CD4-positive, alpha-beta T cell treated with Interleukin-15 for 1 hour (primary cell): ENCODE data around the gene SORCS3.

Experiments
- DNase-seq: peaks from one replicate; pipeline ENCODE4 v3.0.0-alpha.2; 2020

Gene SORCS3

DNA sequence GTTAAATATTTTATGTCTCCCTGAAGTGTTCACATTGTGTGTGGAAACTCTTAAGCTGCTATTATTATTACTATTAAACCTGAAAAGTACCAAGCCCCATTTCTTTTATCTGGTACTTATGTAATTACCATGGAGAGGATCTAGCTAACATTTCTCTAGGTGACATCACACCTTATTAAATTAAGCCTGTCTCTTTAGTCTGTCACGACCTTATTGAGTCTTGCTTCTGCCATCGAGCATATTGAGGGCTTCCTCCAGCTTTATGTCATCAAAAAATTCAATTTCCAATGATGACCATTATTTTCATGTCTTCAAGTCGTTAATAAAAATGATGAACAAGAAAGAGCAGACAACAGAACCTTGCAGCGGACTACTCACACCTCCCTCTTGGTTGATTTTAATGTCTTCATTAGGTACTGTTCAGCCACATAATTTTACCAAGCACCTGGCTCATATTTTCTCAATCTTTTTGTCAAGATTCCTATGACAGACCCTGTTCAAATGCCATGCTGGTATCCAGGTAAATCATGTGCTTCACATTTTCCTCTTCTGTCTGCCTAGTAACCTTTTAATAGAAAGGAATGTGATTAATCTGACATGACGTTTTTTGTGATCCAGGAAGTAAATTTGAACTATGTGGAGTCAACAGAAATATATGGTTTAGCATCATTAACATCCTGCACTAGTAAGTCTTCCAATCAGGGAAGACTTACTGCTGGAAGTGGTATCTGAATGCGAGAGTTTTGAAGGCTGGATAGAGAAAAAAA is 556.7 kb downstream of the SORCS3 start:
- DNase-seq = no peak

DNA sequence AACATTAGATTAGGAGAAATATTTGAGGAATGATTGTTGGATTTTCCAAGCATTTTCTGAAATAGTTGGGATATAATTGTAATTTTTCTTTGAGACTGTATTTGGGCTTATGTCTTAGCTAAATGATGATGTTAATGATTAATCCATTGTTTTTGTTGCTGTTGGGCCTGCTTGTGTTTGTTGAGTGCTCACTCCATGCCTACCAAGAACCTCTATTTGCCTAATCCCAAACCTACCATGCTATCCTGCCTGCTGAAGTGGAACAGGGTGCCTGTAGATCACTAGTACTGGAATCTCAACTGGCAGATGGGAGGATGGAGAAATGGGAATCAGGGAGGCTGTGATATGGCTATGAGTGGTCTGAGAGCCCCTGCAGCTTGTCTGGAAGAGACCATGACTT is 565.5 kb downstream of the SORCS3 start:
- no peak for DNase-seq

DNA sequence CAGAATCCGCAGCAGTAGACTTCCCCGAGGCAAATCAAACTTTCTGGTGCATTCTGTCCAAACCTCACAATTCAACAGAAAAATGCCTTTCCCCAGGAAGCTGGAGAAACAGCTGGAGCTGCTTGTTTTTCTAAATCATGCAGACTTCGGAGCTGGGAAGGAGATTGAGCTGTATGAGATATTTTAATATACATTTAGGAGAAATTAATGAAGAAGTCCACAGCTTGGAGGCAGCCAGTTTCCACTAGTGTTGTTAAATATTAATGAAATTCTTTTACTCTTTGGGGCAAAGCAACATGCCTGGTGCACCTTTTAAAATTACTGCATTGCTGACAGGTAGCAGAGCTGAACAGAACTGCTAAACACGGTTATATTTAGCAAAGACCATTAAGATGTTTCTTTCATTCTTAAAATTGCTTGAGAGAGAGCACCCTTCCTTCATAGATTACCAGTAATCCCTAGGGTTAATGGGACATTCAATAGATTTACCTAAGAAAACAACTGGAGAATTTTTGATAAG is 566.4 kb downstream of the SORCS3 start:
- DNase-seq = no peak

DNA sequence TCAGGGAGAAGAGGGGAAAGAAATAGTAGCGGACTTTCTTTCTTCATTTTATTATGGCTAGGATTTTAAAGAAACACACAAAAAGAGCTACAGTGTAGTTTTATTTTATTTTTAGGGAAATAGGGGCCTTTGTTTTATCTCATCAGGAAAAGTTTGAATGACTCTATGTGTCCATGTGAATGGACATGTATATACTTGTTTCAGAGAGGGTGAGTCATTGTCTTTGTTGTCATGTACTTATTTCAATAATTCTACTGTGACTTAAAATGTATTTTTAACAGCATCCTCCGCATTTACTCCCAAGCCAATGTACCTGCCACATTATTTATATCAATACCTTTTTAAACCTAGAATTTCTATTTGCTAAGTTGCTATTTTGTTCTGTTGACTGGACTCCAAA is 569.5 kb downstream of the SORCS3 start:
- no peak for DNase-seq

DNA sequence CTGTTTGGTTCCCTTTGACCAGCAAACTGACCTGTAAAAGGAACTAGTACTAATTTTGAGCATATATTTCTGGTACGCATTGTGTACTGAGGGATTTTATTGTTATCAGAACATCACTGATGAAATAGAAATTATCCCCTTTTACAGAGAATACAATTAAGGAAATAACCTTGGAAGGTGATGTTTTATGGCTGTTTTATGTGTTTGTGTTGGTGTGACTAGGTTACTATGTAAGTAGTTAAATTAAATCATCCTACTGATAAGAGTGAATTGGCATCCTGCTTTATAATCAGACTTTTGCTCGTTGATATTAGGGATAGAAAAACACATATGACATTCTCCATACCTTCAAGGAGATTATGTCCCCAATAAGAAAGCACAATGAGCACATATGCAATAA is 596.6 kb downstream of the SORCS3 start:
- no peak for DNase-seq

DNA sequence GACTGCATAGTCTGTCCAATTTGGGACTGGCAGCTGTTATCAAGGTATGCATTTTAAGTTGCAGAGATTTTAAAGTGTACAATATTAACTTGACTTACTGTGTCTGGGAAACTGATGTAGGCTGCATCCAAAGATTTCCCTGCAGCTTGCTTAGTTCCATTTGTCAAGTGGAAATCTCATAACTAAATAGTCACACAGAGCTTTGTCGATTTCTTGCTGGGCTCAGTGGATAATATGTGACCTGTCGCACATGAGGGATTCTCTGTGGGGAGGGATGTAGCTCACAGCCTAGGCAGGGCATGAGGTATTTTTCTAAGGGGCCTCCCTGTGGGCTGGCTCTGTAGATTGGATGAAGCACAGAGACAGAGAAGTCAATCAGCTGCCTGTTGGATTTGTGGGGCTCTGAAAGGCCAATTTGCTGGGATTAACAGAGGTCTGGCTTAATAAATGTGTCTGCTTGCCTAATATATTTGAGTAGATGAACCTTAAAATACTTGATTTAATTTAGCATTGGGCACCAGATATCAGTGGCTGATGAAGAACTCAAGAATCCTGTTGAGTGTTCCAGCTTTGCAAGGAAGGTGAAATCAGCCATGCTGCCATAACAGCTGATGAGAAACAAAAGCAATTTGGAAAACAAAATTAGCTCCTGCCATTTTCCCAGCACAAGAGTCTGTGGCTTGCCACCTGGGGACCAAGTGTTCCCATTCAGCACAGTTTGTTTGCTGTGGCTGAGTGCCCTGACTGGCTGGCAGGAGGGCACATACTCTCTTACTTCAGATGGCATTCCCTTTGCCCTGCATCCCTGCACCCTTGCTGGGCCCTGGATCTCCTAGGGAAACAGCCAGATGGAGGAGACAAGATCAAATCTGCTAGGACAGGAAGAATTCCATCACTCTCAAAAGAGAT is 598.5 kb downstream of the SORCS3 start:
- no peak for DNase-seq

DNA sequence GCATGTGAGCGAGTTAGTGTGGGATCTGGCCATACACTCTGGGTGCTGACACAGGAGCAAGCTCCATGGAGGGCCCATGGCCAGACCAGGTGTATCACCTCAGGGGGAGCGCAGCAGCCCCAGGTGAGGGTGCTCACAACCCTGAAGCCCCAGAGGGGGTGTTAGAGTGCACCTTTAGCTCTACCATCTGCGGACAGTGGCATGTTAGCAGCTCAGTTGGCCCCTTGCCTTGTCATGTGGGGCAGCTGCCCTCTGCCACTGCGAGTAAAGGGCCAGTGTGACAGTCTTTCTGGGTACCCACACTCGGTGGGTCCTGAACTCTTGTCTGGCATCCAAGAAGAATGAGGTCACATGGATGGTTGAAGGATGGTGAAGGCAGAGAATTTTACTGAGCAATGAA is 600.2 kb downstream of the SORCS3 start:
- no peak for DNase-seq

DNA sequence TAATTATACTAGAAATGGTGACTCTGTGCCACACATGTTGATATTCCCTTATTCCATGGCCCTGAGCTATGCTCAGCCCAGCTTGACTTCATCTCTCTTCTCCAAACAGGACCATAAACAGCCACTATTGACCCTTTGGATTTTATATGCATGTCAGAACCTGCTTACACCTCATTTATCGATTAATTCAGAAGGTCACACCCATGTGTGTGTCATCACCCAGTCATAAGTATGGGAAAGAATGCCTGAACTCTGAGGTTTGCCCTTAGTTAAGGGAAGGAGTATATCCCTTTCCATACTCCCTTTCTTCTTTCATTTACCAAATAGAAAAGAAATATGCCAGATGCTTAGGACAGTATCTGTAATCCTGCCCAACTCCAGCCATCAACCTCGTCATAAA is 602.3 kb downstream of the SORCS3 start:
- DNase-seq = no peak

DNA sequence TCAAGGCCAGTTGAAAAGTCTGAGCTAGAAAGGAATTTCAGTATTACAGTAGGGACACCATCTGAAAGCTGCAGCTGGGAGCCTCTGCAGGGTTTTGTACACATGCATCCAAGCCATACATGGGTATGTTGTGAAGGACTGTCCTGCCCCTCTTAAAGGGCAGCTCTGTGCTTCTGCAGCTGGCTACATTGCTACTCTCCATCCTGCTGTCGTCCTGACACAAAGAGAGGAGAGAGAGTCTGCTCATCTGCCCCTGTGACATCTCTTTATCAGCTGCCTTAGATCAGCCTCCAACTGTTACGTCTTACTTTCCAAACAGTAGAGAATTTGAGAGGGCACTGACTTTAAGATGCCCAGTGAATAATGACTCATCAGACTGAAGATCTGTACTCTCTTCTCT is 602.7 kb downstream of the SORCS3 start:
- DNase-seq = no peak

DNA sequence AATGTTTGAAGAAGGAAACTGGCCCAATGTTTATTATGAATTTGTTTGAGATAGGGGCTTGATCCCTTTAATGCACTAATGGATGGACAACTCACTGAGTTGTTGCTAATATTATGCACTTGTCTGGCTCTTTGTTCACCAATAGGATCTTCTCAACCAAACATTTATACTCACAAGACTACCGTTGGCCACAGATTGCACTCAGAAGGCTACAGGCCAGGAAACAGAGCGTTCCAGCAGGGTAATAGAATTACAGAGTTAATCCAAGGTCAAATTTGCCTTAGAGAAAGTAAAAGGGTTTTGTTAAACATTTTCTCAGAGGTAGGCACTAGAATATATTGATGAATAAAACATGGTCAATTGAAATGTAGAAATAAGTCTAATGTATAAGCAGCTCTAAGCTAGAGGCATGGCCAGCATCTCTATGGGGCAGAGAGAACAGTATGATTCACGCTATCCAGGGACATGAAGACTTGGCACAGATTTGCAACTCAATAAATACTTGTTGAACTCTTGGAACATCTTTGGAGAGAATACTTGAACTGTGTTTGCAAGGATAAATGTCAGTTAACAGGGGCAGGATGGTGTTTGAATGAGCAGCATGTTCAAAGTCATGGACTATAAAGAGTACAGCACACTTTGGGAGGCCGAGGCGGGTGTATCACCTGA is 606.9 kb downstream of the SORCS3 start:
- no peak for DNase-seq

DNA sequence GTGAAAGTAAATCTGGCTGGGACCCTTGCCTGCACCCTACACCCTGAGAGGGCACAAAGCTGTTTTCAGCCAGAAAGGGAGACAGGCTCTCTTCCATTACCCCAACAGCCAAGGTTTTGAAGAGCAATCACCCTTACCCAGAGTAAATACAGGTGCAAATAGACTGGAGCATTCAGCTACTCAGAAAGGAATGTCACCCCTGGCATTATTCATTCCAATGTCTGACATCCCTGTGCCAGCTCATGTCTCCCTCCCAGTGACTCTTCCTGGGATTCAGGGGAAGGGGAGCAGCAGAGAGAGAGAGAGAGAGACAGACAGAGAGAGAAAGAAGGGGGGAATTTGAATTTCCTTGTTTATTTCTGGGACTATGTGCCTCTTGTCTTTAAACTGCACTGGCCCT is 611.8 kb downstream of the SORCS3 start:
- no peak for DNase-seq

DNA sequence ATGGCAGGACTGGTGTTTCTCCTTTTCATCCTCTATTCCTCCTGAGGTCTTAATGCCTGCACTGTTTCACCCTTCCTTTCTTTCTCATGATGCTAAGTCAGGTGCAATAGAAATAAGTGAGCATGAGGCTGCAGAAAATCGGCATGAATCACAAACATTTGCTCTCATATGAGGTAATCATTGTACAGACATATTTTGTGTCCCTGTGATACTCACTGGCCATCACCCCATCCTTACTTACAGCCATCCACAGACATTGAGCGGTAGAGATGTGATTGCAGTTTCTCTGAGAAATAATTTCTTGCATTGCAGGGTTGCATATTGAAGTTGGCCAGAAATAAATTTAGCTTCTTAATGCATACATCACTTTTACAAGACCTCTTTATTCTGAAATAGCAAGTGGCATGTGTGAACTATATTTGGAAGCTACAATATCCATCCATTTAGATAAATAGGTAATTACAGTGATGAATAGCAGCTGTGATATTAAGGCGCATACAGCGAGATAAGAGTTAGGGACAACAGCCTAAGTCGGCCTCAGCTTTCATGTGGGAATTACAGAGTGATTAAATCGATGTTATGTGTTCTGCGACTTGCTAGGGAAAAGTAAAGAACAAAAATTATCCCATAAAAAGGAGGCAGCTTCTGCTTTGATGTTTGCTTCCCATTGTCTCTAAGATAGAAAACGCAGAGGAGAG is 612.6 kb downstream of the SORCS3 start:
- DNase-seq = no peak

DNA sequence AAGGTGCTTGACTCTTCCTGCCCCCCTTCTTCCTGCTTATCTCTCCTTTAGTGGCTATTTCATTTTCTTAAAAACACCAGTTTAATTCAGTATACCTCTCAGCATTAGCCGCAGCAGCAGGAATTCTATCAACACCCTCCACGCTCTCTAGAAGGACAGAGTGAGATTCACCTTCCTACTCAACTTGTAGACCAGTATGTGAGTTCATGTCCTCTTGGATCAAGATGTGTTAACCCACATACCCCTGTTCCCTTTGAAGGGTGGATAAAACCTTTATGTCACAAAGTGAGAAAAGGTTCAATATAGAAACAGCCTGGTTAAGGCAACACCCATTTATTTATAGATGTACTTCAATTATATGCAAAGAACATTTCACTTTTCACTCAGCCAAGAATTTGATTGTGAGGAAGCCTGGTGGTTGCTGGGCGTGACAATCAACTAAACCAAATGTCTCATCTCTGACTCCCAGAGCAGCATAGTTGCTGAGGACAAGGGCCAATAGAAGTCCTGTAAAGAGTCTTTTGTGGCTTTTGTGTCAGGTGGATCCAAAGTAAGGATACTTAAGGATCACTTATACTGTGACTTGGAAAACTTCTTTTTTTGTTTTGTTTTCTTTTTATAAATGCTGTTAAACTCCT is 617.1 kb downstream of the SORCS3 start:
- DNase-seq = no peak

DNA sequence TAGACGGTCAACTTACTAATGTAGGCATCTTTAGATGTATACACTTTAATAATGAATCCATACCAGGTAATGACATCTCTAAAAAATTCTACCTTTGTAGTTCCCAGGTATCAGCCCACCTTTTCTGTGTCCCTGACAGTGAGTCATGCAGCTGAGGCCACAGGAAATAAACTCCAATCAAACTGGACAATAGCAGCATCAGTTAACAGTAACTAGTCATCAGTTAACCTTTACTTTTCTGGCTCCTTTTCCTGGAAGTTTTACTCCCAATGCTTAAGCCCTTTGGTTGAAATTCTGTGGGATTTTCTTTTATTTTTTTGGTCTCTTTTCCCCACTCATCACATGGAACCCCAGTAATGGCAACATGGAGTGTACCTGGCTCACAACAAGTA is 617.6 kb downstream of the SORCS3 start:
- DNase-seq = no peak

DNA sequence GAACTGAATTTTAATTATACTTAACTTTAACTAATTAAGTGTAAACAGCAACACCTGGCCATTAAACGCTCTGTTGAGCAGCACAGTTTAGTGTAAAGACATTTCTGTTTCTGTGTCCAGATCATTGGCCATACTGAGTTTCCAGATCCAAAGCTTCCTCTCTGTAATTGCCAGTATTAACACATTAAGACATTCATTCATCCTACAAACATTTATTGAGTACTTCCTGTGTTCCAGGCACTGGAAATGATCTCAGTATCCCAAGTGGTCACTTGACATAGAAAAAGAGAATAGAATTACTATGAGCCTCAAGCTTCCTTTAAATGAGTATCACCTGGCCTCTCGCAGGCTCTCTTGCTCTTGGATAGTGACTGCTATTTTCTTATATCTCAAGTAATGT is 618.1 kb downstream of the SORCS3 start:
- no peak for DNase-seq

DNA sequence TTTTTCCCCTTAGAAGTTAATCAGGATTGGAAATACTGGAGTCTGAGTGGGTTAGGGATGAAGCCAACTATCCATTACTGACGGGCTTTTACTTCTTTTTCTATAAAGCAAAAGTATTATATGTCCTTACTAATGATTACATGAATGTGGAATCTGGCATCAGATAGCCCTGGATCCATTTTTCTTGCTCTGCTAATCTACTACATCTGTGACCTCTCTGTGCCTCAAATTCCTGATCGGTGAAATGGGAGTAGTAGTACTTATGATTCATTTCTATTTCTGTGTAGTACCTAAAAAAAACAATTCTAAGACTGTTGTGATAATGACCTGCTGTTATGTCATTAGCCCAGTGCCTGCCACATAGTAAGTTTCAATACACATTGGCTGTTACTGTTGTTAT is 621.6 kb downstream of the SORCS3 start:
- no peak for DNase-seq

DNA sequence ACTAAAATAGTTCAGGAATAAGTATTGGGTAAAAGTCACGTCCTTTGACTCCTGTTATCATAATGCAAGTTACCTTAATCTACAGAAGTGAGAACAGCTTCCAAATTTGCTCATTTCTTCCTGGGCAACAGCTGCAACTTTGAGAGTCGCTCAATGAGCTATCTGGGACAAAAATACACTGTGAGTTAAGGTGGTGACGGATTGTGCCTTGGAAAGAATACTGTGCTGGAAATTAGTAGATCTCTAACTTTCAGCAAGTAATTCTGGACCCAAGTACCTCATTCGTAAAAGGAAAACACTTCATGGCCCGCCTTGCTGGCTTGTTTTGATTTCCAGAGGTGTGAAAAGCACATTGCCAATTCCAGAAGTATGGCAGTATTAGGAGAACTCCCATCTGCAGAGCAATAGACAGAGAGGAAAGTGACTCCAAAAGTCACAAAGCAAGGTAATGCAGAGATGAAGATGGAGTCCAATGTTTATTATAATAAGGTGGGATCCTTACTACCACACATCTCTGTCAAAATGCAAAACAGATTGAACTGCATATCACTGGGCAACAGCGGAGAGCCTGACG is 626.0 kb downstream of the SORCS3 start:
- DNase-seq = no peak

DNA sequence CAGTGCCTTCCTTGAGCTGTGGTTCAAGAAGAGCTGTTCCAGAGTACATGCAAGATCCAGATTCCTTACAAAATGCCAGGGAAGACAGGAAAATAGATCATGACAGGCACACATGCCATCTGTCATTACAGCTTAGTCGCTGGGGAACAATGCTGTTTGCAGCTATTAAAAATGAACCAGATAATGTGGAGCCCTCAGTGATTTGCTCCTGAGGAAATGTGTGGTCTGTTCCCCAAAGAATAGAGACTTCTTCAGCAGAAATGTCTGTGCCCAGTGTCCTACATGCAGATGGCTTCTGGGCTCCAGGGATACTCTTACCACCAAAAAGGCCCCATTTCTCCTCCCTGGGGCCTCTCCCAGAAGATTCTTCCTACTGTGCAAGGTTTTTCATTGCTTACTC is 627.9 kb downstream of the SORCS3 start:
- DNase-seq = no peak

DNA sequence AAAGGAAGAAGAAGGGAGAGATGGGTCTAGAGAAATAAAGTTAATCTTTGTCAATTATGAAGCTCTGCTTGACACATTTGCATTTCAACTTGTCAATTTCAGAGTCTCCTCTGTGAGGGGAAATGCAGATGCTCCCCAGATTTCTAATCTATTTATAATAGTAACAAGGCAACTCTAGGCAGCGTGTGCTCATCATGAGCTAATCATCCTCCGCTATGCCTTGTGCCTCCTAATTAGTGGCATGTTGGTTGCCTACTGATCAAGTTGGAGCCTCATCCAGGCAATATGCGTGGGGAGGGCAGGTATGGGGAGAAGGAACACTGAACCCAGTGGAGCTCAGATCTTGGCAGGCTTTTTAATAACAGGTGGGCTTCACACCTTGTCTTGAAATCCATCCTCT is 628.6 kb downstream of the SORCS3 start:
- DNase-seq = no peak

DNA sequence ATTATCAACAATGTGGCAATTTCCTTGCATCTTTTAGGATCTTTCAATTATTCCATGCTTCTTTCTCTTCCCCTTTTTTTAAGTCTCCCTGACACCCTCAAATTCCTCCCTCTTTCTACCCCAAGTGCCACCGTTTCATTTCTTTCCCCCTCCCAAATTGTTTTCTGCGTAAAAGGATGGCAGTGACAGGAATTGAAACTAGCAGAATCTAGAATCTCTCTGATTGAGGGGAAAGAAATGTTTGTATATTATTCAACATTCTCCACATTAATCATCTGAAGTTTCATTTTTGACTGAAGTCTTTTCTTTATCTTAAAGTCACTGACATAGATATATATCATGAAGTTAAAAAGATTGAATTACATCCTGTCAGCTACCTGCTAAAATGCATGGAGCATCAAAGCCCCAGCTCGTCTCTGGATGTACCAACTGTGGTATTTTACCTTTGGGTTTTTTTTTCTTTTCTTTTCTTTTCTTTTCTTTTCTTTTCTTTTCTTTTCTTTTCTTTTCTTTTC is 633.5 kb downstream of the SORCS3 start:
- DNase-seq = no peak

DNA sequence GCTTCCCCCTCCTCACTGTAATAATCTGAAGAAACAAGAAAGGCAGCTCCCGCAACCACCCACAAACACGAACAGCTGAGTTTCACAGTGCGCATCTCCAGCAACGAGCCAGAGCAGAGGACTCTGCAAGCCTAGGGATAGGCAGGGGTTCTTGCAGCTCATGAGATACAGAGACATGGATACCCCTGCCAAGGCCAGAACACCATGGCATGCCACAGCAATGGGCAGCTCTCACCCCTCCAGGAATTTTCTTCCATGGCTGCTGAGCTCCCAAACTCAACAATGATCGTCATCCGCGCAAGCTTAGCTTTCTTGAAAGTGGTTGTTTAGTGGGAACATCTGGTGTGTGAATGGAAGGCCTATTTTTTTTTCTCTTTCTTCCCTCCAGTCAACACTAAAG is 637.3 kb downstream of the SORCS3 start:
- no peak for DNase-seq

DNA sequence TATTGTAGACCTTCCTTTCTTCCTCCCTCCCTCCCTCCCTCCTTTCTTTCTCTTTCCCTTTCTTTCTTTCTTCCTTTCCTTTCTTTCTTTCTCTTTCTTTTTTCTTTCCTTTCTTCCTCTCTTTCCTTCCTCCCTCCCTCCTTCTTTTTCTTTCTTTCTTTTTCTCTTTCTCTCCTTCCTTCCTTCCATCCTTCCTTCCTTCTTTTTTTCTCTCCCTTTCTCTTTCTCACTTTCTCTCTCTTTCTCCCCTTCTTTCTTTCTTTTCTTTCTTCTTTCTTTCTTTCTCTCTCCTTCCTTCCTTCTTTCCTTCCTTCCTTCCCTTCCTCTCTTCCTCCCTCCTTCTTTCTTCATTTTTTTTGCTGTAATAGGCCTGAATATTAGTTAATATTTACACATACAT is 638.0 kb downstream of the SORCS3 start:
- no peak for DNase-seq
